BLaER1 treated with 17β-estradiol and CSF1 and Interleukin-3, amounts not matched to agents 10 nM and 100 nM (cell line): ENCODE data around the gene EDA.
A peak's percentile ranks its signal among the peaks of the same experiment; 100 is the strongest.

ENCODE experiments used
- H3K27ac ChIP-seq, 11 experiments: shearing (Covaris generic); formaldehyde crosslinking; 2 replicates each; pipeline ENCODE4 v1.8.1; 2022
- H3K27me3 ChIP-seq, 11 experiments: shearing (Covaris generic); formaldehyde crosslinking; 2 replicates each; pipeline ENCODE4 v1.8.1; 2022
- H3K36me3 ChIP-seq, 11 experiments: shearing (Covaris generic); formaldehyde crosslinking; 2 replicates each; pipeline ENCODE4 v1.8.1; 2022
- H3K4me1 ChIP-seq, 10 experiments: shearing (Covaris generic); formaldehyde crosslinking; 2 replicates each; pipeline ENCODE4 v1.8.1; 2022
- H3K4me2 ChIP-seq, 11 experiments: shearing (Covaris generic); formaldehyde crosslinking; 2 replicates each; pipeline ENCODE4 v1.8.1; 2022
- H3K4me3 ChIP-seq, 10 experiments: shearing (Covaris generic); formaldehyde crosslinking; 2 replicates each; pipeline ENCODE4 v1.8.1; 2022
- H3K9ac ChIP-seq, 11 experiments: shearing (Covaris generic); formaldehyde crosslinking; 2 replicates each; pipeline ENCODE4 v1.8.1; 2022
- H3K9me3 ChIP-seq, 11 experiments: shearing (Covaris generic); formaldehyde crosslinking; replicated peaks in 1 of 11; 2 replicates each; pipeline ENCODE4 v1.8.1; 2022
- H4K20me1 ChIP-seq, 11 experiments: shearing (Covaris generic); formaldehyde crosslinking; 2 replicates each; pipeline ENCODE4 v1.8.1; 2022
- Cebpa-rat ChIP-seq, 11 experiments: shearing (Covaris generic); IDR thresholded peaks; 2 replicates each; pipeline ENCODE4 v1.8.1; 2022

Gene EDA

GRCh38 chrX:70042399-70043371 is 426.8 kb downstream of the EDA start:
- H3K9ac ChIP-seq, result no peak overlapping the region
- peaks cover 0 to 9% (median 0%) of the 10 kb centered on the region in 11 experiments; a peak in 3 of 22 replicates for H4K20me1 ChIP-seq
- no peak overlapping the region for H3K27ac ChIP-seq
- peaks cover 0 to 6% (median 0%) of the 10 kb centered on the region in 11 experiments; a peak in 1 of 22 replicates for H3K9me3 ChIP-seq
- no peaks in the 10 kb centered on the region for H3K36me3 ChIP-seq
- no peak overlapping the region for H3K4me3 ChIP-seq
- no peak for TF ChIP-seq Cebpa-rat (IDR thresholded peaks at IDR 0.05)
- peaks cover 73 to 98% (median 95%) of the 10 kb centered on the region in 11 experiments for H3K27me3 ChIP-seq
- no peak overlapping the region for H3K4me2 ChIP-seq
- peaks cover 0 to 8% (median 0%) of the 10 kb centered on the region in 10 experiments; a peak in 8 of 20 replicates for H3K4me1 ChIP-seq

- Histone ChIP-seq H3K4me2 (no peak overlapping the region), H3K4me1 (peaks cover 0 to 13% (median 0%) of the 10 kb centered on the region in 10 experiments; a peak in 8 of 20 replicates), H4K20me1 (peaks cover 0 to 9% (median 0%) of the 10 kb centered on the region in 11 experiments; a peak in 2 of 22 replicates), H3K4me3 (no peak overlapping the region), H3K36me3 (no peaks in the 10 kb centered on the region), H3K27ac (no peak overlapping the region), H3K9ac (no peak overlapping the region), H3K27me3 (peaks cover 78 to 98% (median 95%) of the 10 kb centered on the region in 11 experiments), H3K9me3 (peaks cover 0 to 6% (median 0%) of the 10 kb centered on the region in 11 experiments; a peak in 1 of 22 replicates)
- TF ChIP-seq Cebpa-rat (IDR thresholded peaks at IDR 0.05), result no peak
Measured at GRCh38 chrX:70043685-70044084, 427.8 kb downstream of the EDA start.

- Histone ChIP-seq H3K36me3 (no peaks in the 10 kb centered on the region), H4K20me1 (peaks cover 0 to 9% (median 0%) of the 10 kb centered on the region in 11 experiments; a peak in 2 of 22 replicates), H3K27ac (no peak overlapping the region), H3K9me3 (peaks cover 0 to 6% (median 0%) of the 10 kb centered on the region in 11 experiments; a peak in 1 of 22 replicates), H3K4me1 (peaks cover 0 to 13% (median 0%) of the 10 kb centered on the region in 10 experiments; a peak in 7 of 20 replicates), H3K4me3 (no peak overlapping the region), H3K27me3 (peaks cover 82 to 98% (median 96%) of the 10 kb centered on the region in 11 experiments), H3K9ac (no peak overlapping the region), H3K4me2 (no peak overlapping the region)
- no peak for TF ChIP-seq Cebpa-rat (IDR thresholded peaks at IDR 0.05)
Measured at GRCh38 chrX:70044541-70045245, 428.8 kb downstream of the EDA start.

- Histone ChIP-seq H3K4me3 (no peak overlapping the region), H3K9ac (no peak overlapping the region), H3K36me3 (no peaks in the 10 kb centered on the region), H4K20me1 (peaks cover 0 to 9% (median 0%) of the 10 kb centered on the region in 11 experiments; a peak in 2 of 22 replicates), H3K4me1 (peaks cover 0 to 13% (median 0%) of the 10 kb centered on the region in 10 experiments; a peak in 7 of 20 replicates), H3K27me3 (peaks cover 78 to 96% (median 92%) of the 10 kb centered on the region in 11 experiments), H3K4me2 (peak overlapping the region in 3 of 11 experiments; percentile 33 to 62 (median 36); a peak in 6 of 22 replicates), H3K9me3 (peaks cover 0 to 6% (median 0%) of the 10 kb centered on the region in 11 experiments; a peak in 1 of 22 replicates), H3K27ac (no peak overlapping the region)
- no peak for TF ChIP-seq Cebpa-rat (IDR thresholded peaks at IDR 0.05)
Measured at GRCh38 chrX:70046978-70047377, 431.1 kb downstream of the EDA start.

- H3K9ac ChIP-seq, result no peak overlapping the region
- no peak overlapping the region for H3K4me3 ChIP-seq
- TF ChIP-seq Cebpa-rat (IDR thresholded peaks at IDR 0.05), result no peak
- no peak overlapping the region for H3K4me2 ChIP-seq
- peaks cover 82 to 96% (median 93%) of the 10 kb centered on the region in 11 experiments for H3K27me3 ChIP-seq
- H3K4me1 ChIP-seq, result peaks cover 0 to 13% (median 0%) of the 10 kb centered on the region in 10 experiments; a peak in 7 of 20 replicates
- no peak overlapping the region for H3K27ac ChIP-seq
- no peaks in the 10 kb centered on the region for H3K36me3 ChIP-seq
- peaks cover 0 to 4% (median 0%) of the 10 kb centered on the region in 11 experiments; a peak in 2 of 22 replicates for H4K20me1 ChIP-seq
- H3K9me3 ChIP-seq, result peaks cover 0 to 6% (median 0%) of the 10 kb centered on the region in 11 experiments; a peak in 1 of 22 replicates
Measured at GRCh38 chrX:70049406-70049805, 433.5 kb downstream of the EDA start.

- Histone ChIP-seq H3K4me2 (no peak within 1 kb of the TSS), H3K4me1 (peaks cover 0 to 13% (median 0%) of the 10 kb centered on the region in 10 experiments; a peak in 7 of 20 replicates), H3K9me3 (peaks cover 0 to 6% (median 0%) of the 10 kb centered on the region in 11 experiments; a peak in 1 of 22 replicates), H3K4me3 (no peak within 1 kb of the TSS), H3K27me3 (peaks cover 82 to 96% (median 93%) of the 10 kb centered on the region in 11 experiments), H4K20me1 (peaks cover 0 to 4% (median 0%) of the 10 kb centered on the region in 11 experiments; a peak in 2 of 22 replicates), H3K36me3 (no peaks in the 10 kb centered on the region), H3K27ac (no peak within 1 kb of the TSS), H3K9ac (no peak within 1 kb of the TSS)
- no peak for TF ChIP-seq Cebpa-rat (IDR thresholded peaks at IDR 0.05)
Measured at GRCh38 chrX:70049925-70050324, 434.0 kb downstream of the EDA start, which contains the start of gene AWAT2. TSS of gene AWAT2 (minus strand) at chrX:70049938. CDS start at chrX:70049932, 6 bp downstream.

GRCh38 chrX:70052895-70053615 is 437.1 kb downstream of the EDA start:
- no peak overlapping the region for H3K27ac ChIP-seq
- no peak overlapping the region for H3K4me2 ChIP-seq
- H3K36me3 ChIP-seq, result no peaks in the 10 kb centered on the region
- H3K4me1 ChIP-seq, result peaks cover 0 to 2% (median 0%) of the 10 kb centered on the region in 10 experiments; a peak in 3 of 20 replicates
- no peaks in the 10 kb centered on the region for H3K9me3 ChIP-seq
- H3K9ac ChIP-seq, result no peak overlapping the region
- H3K27me3 ChIP-seq, result peaks cover 78 to 98% (median 97%) of the 10 kb centered on the region in 11 experiments
- no peak overlapping the region for H3K4me3 ChIP-seq
- no peak for TF ChIP-seq Cebpa-rat (IDR thresholded peaks at IDR 0.05)
- no peaks in the 10 kb centered on the region; a peak in 2 of 22 replicates for H4K20me1 ChIP-seq

- no peak overlapping the region for H3K4me3 ChIP-seq
- peaks cover 79 to 98% (median 96%) of the 10 kb centered on the region in 11 experiments for H3K27me3 ChIP-seq
- no peaks in the 10 kb centered on the region for H3K4me1 ChIP-seq
- no peaks in the 10 kb centered on the region; a peak in 2 of 22 replicates for H4K20me1 ChIP-seq
- H3K9me3 ChIP-seq, result no peaks in the 10 kb centered on the region
- H3K27ac ChIP-seq, result no peak overlapping the region
- H3K9ac ChIP-seq, result no peak overlapping the region
- H3K4me2 ChIP-seq, result no peak overlapping the region
- TF ChIP-seq Cebpa-rat (IDR thresholded peaks at IDR 0.05), result no peak
- no peaks in the 10 kb centered on the region for H3K36me3 ChIP-seq
Measured at GRCh38 chrX:70054391-70054790, 438.5 kb downstream of the EDA start.
